Natural killer cell (primary cell): ENCODE results near the gene FOXP1. TPM values are rescaled to one million over a fixed set of nuclear protein-coding genes. Genes with fewer than 3 reads are reported as not detected.

Experiments used
- ATAC-seq, 3 donors: fragments of 150-1000 bp in 2 of 3; fragments of 200-7000 bp in 1 of 3; cut with Tn5 transposase; 1 replicate in 1 of 3; 2 replicates in 2 of 3; pipeline ENCODE4 v1.10.0; 2021; ENCODE audit warnings: mild to moderate bottlenecking in 2 of 3, moderate library complexity in 2 of 3
- DNase-seq, 2 donors: peaks; one replicate each; pipeline versions ENCODE4 v3.0.0 to v3.0.0-alpha.2; 2013 to 2021; ENCODE audit warnings: mixed read lengths in 1 of 2
- H3K27ac ChIP-seq: one replicate; pipeline ENCODE4 v1.5.1; 2013; ENCODE audit warnings: mild to moderate bottlenecking, low read length
- H3K27me3 ChIP-seq: one replicate; pipeline ENCODE4 v1.6.1; 2013; ENCODE audit warnings: low read length; ENCODE audit not compliant: control insufficient read depth, insufficient read depth
- H3K36me3 ChIP-seq: one replicate; pipeline ENCODE4 v1.6.1; 2013; ENCODE audit warnings: low read length; ENCODE audit not compliant: control insufficient read depth, insufficient read depth
- H3K4me1 ChIP-seq: one replicate; pipeline ENCODE4 v1.6.1; 2013; ENCODE audit warnings: low read length; ENCODE audit not compliant: control insufficient read depth, insufficient read depth
- H3K4me3 ChIP-seq: one replicate; pipeline ENCODE4 v1.5.1; 2013; ENCODE audit warnings: low read length
- H3K9me3 ChIP-seq: one replicate; pipeline ENCODE4 v1.6.1; 2013; ENCODE audit warnings: low read length; ENCODE audit not compliant: control insufficient read depth, insufficient read depth
- H3K27ac Mint-ChIP-seq, 2 donors: one replicate each; pipeline ENCODE4 v1.8.0; 2022; ENCODE audit warnings: mild to moderate bottlenecking in 2 of 2, mixed read lengths in 2 of 2, moderate library complexity in 1 of 2
- H3K27me3 Mint-ChIP-seq, 2 donors: one replicate each; pipeline ENCODE4 v1.8.0; 2022; ENCODE audit warnings: low read depth in 2 of 2, mixed read lengths in 2 of 2
- H3K36me3 Mint-ChIP-seq: one replicate; pipeline ENCODE4 v1.8.0; 2022; ENCODE audit warnings: mixed read lengths
- H3K4me1 Mint-ChIP-seq, 2 donors: one replicate each; pipeline ENCODE4 v1.8.0; 2022; ENCODE audit warnings: mixed read lengths in 2 of 2
- H3K4me3 Mint-ChIP-seq: one replicate; pipeline ENCODE4 v1.8.0; 2022; ENCODE audit warnings: mild to moderate bottlenecking, moderate library complexity, mixed read lengths
- H3K9me3 Mint-ChIP-seq, 2 donors: one replicate each; pipeline ENCODE4 v1.8.0; 2022; ENCODE audit warnings: mixed read lengths in 2 of 2
- WGBS: methylation state at CpG from one replicate; pipeline ENCODE4 v1.1.7; 2013; ENCODE audit warnings: missing lambda C conversion rate; ENCODE audit not compliant: insufficient coverage; 5-methylcytosine and 5-hydroxymethylcytosine counted together
- intact Hi-C: fragments of 100-400 bp; cut with micrococcal nuclease; formaldehyde crosslinking; loops from one replicate; pipeline ENCODE4 v1.14.2; 2022
- total RNA-seq, 4 donors: library from RNA; stranded (reverse); fragments of 120-200 nt in 1 of 4; gene quantifications; one replicate each; pipeline versions ENCODE4 v1.2.3 to v1.2.4, GENCODE V29; 2013 to 2022
- TF ChIP-seq, protein P1 (sequence below): fragments of 200-600 bp; IDR thresholded peaks from one replicate; pipeline ENCODE4 v1.8.0; 2022; ENCODE audit warnings: antibody characterized with exemption

FOXP1 gene
- total RNA-seq, 3 donors from 2014 or later (not counting 1 experiment from before 2014, with no cell fraction given), result 166 to 185 (median 166) TPM

DNA sequence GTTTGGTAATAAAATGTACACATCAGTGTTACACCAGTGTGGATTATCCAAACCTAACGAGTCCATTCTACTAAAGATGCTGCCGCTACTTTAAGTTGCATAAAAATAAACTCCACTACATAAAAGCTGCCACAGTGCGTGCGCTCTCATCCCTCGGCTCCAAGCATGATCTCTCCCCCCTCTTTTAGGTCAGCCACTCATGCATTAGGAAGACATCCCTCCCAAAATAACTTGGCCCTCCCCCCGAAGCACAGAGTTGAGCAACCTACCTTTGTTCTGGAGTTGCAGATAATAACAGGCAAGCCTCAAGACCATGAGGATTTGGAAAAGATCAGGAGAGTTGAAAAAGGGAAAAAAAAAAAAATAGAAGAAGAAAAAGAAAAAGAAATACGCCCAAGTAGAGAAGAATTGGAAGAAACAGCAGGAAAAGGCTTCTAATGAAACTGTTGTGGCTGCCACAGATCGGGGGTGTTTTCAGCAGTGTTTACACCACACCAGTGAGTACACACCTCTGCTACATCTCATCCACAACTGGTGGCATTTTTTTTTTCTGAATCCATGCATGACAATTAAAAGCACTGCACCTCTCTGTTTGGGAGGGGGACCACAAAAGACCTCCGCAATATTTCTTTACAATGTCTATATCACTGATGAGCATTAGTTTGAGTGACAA is 339.2 kb downstream of the FOXP1 start:
- 87% methylated on average over 9 of the region's 9 CpGs for WGBS
- H3K36me3 ChIP-seq, result no peaks in the 10 kb centered on the region
- Mint-ChIP-seq H3K4me3 (no peak overlapping the region), H3K36me3 (no peaks in the 10 kb centered on the region), H3K4me1 (peaks cover 5 to 9% of the 10 kb centered on the region in 2 donors), H3K9me3 (no peaks in the 10 kb centered on the region), H3K27me3 (no peaks in the 10 kb centered on the region), H3K27ac (no peak overlapping the region)
- ATAC-seq, result no peak
- no peaks in the 10 kb centered on the region for H3K27me3 ChIP-seq
- no peak overlapping the region for H3K27ac ChIP-seq
- H3K4me3 ChIP-seq, result no peak overlapping the region
- H3K9me3 ChIP-seq, result no peaks in the 10 kb centered on the region
- TF ChIP-seq, protein P1, sequence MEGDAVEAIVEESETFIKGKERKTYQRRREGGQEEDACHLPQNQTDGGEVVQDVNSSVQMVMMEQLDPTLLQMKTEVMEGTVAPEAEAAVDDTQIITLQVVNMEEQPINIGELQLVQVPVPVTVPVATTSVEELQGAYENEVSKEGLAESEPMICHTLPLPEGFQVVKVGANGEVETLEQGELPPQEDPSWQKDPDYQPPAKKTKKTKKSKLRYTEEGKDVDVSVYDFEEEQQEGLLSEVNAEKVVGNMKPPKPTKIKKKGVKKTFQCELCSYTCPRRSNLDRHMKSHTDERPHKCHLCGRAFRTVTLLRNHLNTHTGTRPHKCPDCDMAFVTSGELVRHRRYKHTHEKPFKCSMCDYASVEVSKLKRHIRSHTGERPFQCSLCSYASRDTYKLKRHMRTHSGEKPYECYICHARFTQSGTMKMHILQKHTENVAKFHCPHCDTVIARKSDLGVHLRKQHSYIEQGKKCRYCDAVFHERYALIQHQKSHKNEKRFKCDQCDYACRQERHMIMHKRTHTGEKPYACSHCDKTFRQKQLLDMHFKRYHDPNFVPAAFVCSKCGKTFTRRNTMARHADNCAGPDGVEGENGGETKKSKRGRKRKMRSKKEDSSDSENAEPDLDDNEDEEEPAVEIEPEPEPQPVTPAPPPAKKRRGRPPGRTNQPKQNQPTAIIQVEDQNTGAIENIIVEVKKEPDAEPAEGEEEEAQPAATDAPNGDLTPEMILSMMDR, result no peak
- DNase-seq, result no peak
- intact Hi-C loops, result no loop called here
- H3K4me1 ChIP-seq, result no peaks in the 10 kb centered on the region

DNA sequence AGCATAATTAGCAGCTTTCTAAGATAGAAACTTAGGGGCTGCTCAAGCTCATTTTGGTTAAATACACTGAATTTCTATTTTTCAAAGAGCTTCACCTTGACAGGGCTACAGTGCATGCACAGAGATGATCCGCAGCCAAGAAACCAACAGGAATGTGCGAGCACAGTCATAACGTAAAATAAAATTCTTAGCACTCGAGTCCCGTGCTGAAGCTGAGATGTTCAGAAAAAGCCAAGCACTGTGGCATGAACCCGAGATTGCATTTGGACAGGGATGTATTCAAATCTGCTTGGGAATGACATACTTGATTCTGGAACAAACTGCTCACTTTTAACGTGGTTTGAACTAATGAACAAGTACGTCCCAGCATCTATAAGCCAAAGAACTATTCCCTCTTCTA is 340.3 kb downstream of the FOXP1 start:
- Mint-ChIP-seq H3K36me3 (no peaks in the 10 kb centered on the region), H3K9me3 (no peaks in the 10 kb centered on the region), H3K4me1 (peaks cover 5 to 9% of the 10 kb centered on the region in 2 donors), H3K27me3 (no peaks in the 10 kb centered on the region), H3K4me3 (no peak overlapping the region), H3K27ac (no peak overlapping the region)
- Histone ChIP-seq H3K36me3 (no peaks in the 10 kb centered on the region), H3K27ac (no peak overlapping the region), H3K4me1 (no peaks in the 10 kb centered on the region), H3K27me3 (no peaks in the 10 kb centered on the region), H3K9me3 (no peaks in the 10 kb centered on the region), H3K4me3 (no peak overlapping the region)
- WGBS, result 96% methylated on average over 8 of the region's 8 CpGs
- TF ChIP-seq, protein P1, result no peak
- ATAC-seq, result no peak
- intact Hi-C loops, result no loop called here
- no peak for DNase-seq

DNA sequence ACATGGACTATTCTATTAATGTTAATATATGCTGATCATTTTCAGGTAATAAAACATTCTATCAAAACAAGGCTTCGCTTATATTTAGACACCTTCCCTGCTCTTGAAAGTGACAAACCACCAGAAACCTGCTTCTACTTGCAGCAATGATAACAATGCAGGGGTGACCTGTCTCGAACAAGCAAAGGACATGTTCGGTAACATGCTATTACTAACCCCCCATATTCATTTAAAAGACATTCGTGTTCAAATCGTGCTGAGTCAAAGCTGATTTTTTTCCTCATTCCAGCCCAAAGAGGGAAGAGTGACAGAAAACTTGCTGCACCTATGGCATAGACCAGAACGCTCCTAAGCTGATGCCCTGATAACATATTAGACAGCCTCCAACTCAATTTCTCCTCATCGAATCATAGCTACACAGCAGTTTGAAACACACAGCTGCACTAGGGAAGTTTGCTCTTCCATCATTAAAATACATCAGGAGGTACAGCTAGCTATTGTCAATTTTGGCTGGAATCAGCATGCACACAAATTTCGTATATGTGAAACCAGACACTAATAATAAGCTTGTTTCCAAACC is 341.5 kb downstream of the FOXP1 start:
- H3K27me3 Mint-ChIP-seq, result no peaks in the 10 kb centered on the region
- no peak overlapping the region for H3K27ac Mint-ChIP-seq
- Histone ChIP-seq H3K4me1 (no peaks in the 10 kb centered on the region), H3K9me3 (no peaks in the 10 kb centered on the region), H3K27me3 (no peaks in the 10 kb centered on the region), H3K27ac (no peak overlapping the region), H3K4me3 (no peak overlapping the region), H3K36me3 (no peaks in the 10 kb centered on the region)
- no peaks in the 10 kb centered on the region for H3K36me3 Mint-ChIP-seq
- intact Hi-C loops, result no loop called here
- TF ChIP-seq, protein P1, result no peak
- no peak for DNase-seq
- H3K4me1 Mint-ChIP-seq, result peaks cover 5 to 9% of the 10 kb centered on the region in 2 donors
- no peak for ATAC-seq
- no peaks in the 10 kb centered on the region for H3K9me3 Mint-ChIP-seq
- WGBS, result 86% methylated on average over 7 of the region's 8 CpGs
- no peak overlapping the region for H3K4me3 Mint-ChIP-seq
